ENCODE results near the gene SLC4A9.

The SLC4A9 gene

DNA sequence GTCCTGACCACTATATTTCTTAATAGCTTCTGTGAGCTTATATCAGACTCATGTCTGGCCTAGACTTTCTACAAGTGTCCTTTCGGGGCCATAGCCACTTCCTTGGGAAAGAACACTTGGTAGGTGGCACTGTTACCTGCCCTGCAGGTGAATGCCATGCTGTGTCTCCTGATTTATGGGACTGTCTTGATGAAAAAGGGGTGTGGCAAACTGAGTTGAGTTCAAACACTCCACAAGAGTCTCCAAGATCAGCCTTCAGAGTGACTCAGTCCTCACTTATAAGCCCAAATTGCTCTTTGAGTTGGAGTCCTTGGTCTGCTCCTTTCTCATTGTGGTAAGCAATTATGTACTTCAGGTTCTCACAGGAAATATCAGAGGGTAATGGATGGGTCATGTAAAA is 31.7 kb downstream of the SLC4A9 start:
- Histone ChIP-seq H3K27ac (no peak overlapping the region), H3K36me3 (peaks cover 0 to 9% (median 0%) of the 10 kb centered on the region in 3 donors), H3K4me1 (no peaks in the 10 kb centered on the region), H3K27me3 (no peaks in the 10 kb centered on the region), H3K4me3 (no peak overlapping the region), H3K9me3 (no peaks in the 10 kb centered on the region)
- TF ChIP-seq, protein P1, sequence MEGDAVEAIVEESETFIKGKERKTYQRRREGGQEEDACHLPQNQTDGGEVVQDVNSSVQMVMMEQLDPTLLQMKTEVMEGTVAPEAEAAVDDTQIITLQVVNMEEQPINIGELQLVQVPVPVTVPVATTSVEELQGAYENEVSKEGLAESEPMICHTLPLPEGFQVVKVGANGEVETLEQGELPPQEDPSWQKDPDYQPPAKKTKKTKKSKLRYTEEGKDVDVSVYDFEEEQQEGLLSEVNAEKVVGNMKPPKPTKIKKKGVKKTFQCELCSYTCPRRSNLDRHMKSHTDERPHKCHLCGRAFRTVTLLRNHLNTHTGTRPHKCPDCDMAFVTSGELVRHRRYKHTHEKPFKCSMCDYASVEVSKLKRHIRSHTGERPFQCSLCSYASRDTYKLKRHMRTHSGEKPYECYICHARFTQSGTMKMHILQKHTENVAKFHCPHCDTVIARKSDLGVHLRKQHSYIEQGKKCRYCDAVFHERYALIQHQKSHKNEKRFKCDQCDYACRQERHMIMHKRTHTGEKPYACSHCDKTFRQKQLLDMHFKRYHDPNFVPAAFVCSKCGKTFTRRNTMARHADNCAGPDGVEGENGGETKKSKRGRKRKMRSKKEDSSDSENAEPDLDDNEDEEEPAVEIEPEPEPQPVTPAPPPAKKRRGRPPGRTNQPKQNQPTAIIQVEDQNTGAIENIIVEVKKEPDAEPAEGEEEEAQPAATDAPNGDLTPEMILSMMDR (IDR thresholded peaks at IDR 0.05) = no peak
- intact Hi-C loops (cut with DNase I; ENCODE audit: low total_unique reads) = no loop called here
- no peak for DNase-seq

DNA sequence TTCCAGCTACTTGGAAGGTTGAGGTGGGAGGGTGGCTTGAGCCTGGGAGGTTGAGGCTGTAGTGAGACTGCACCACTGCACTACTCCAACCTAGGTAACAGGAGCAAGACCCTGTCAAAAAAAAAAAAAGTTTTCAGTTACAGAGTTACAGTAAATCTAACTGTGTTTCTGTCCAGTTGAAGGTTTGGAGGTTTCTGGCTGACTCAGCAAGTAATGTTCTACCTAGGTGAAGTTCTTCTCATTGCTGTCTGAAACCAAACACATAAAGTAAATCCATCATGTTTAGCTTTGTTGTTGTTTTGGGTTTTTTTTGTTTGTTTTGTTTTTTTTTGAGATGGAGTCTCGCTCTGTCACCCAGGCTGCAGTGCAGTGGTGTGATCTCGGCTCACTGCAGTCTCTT is 33.7 kb downstream of the SLC4A9 start:
- no peak for DNase-seq
- intact Hi-C loops (cut with DNase I; ENCODE audit: low total_unique reads) = no loop called here

DNA sequence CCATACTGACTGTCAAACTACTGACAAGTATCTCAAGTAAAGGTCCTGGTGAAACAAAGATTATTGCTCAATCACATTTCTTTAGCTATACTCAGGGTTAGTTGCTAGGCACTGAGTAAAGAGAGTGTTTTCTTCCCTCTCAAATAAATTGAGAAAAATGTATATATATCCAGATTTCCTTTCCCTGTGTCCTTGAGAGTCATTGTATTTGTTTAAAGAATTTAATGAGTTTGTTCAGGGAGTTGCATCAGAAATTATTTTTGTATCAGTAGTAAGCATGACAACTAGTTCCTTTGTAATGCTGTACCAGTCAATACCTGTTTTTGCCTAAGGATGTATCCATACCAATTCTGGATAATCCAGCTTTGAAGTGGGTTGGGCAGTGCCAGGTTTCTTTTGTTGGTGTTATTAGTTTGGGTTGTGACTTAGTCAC is 38.4 kb downstream of the SLC4A9 start:
- intact Hi-C loops (cut with DNase I; ENCODE audit: low total_unique reads) = no loop called here
- Histone ChIP-seq H3K4me3 (no peak overlapping the region), H3K27me3 (no peaks in the 10 kb centered on the region), H3K4me1 (peaks cover 0 to 16% (median 13%) of the 10 kb centered on the region in 4 donors), H3K36me3 (peaks cover 0 to under 1% (median 0%) of the 10 kb centered on the region in 3 donors), H3K27ac (no peak overlapping the region), H3K9me3 (no peaks in the 10 kb centered on the region)
- no peak for DNase-seq
- TF ChIP-seq, protein P1 (IDR thresholded peaks at IDR 0.05) = no peak

More for the DNA sequence above, 33.7 kb downstream of the SLC4A9 start:
- no peaks in the 10 kb centered on the region for H3K27me3 ChIP-seq
- peaks cover 0 to 9% (median 0%) of the 10 kb centered on the region in 3 donors for H3K36me3 ChIP-seq
- TF ChIP-seq, protein P1 (IDR thresholded peaks at IDR 0.05) = no peak
- no peak overlapping the region for H3K4me3 ChIP-seq
- no peaks in the 10 kb centered on the region for H3K9me3 ChIP-seq
- H3K27ac ChIP-seq = no peak overlapping the region
- H3K4me1 ChIP-seq = no peaks in the 10 kb centered on the region

DNA sequence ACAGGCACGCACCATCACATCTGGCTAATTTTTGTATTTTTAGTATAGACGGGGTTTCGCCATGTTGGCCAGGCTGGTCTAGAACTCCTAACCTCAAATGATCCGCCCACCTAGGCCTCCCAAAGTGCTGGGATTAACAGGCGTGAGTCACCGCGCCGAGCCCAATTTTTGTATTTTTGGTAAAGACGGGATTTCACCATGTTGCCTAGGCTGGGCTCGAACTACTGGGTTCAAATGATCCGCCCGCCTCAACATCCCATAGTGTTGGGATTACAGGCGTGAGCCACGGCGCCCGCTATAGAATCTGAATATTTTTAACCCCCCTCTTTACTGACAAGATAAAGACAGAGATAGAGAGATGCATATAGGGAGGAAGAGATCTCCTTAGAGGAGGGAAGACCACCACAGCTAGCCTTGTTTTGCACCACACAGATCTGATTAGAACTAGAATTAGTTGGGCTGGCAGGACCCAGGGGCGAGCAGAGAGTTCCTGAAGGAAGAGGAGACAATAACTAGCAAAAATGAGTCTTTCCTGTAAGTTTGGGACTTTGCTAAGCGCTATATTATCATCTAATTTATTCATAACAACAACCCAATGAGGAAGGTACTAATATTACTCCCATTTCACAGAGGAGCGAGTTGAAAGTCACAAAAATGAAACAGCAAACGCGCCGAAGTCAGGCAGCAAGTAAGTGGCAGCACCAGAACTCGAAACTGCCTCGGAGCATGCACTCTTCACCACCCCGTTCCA is 40.2 kb downstream of the SLC4A9 start:
- no peaks in the 10 kb centered on the region for H3K36me3 ChIP-seq
- H3K4me1 ChIP-seq = peaks cover 0 to 34% (median 27%) of the 10 kb centered on the region in 4 donors
- TF ChIP-seq, protein P1 (IDR thresholded peaks at IDR 0.05) = no peak
- H3K4me3 ChIP-seq = peak overlapping the region; percentile 76 to 97
- intact Hi-C loops (cut with DNase I; ENCODE audit: low total_unique reads) = loop anchor here (5.0 to 10.0 kb wide), 4 partner anchors 165 to 1115 kb away; partner anchors contain the start of genes APBB3, HARS1, HARS2 and IK
- no peak for DNase-seq
- H3K27me3 ChIP-seq = no peaks in the 10 kb centered on the region
- no peaks in the 10 kb centered on the region for H3K9me3 ChIP-seq
- H3K27ac ChIP-seq = peak overlapping the region; percentile 93 to 96

DNA sequence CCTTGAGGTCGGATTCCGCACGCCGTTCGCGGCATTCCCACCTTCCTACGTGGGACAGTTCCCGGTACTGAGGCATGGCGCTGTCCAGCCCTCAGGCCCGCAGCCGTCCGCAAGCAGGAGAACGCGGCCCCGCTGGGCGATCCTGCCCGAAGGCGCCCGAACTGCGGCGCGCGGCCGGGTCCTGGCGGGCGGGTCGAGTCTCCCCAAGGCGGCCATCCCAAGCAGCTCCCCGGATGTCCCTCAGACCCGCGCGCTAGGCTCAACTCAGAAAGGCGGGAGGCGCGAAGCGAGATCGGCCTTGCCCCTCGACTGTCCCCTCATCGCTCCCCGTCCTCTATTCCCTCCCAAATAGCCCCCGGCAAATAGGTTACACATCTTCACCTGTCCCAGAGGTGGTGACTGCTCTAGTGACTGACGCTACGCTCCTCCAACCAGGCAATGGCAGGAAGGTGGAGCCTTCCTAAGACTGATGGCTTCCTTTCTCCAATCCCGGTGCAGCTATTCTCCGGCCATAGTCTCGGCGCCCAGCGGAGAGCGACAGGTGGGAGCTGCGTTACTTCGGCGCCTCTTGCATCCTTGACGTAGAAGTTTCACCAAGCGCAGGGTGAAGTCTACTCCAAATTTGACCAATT is 40.9 kb downstream of the SLC4A9 start:
- TF ChIP-seq, protein P1 (IDR thresholded peaks at IDR 0.05) = no peak
- Histone ChIP-seq H3K4me3 (peak overlapping the region; percentile 76 to 97), H3K27ac (peak overlapping the region; percentile 93 to 96), H3K27me3 (no peaks in the 10 kb centered on the region), H3K36me3 (peaks cover 0 to 5% (median 3%) of the 10 kb centered on the region in 3 donors), H3K9me3 (no peaks in the 10 kb centered on the region), H3K4me1 (peaks cover 0 to 41% (median 28%) of the 10 kb centered on the region in 4 donors)
- intact Hi-C loops (cut with DNase I; ENCODE audit: low total_unique reads) = loop anchor here (5.0 to 10.0 kb wide), 4 partner anchors 164 to 1114 kb away; partner anchors contain the start of genes APBB3, HARS1, HARS2 and IK
- DNase-seq = peak; percentile 92 to 95
